HepG2 (cell line): ENCODE measurements around the gene TNS4. TPM values are rescaled to one million over a fixed set of nuclear protein-coding genes. Genes with fewer than 3 reads are reported as not detected.

ENCODE experiments used
- ATAC-seq: fragments of 200-7000 bp; cut with Tn5 transposase; 3 replicates; pipeline ENCODE4 v1.9.1; 2020; ENCODE audit warnings: mild to moderate bottlenecking, moderate library complexity
- BruUV-seq: library from RNA; stranded (reverse); fragments of 400-500 nt; replicated peaks from 2 replicates; lab custom pipeline; 2021; lab: Mats Ljungman, UMichigan
- CTCF ChIA-PET: fragments of 300-600 bp; formaldehyde crosslinking; extraction: SDS; loops from one replicate; lab custom pipeline; 2021; ENCODE audit warnings: low total read pairs, inconsistent platforms, low intra/inter-chr PET ratio; lab: Yijun Ruan, JAX
- POLR2A ChIA-PET: fragments of 350-600 bp; sonication (Branson Sonifier 250); formaldehyde crosslinking; loops from one replicate; lab custom pipeline; 2020; ENCODE audit warnings: antibody characterized with exemption, inconsistent platforms; lab: Yijun Ruan, JAX
- DNase-seq: peaks from one replicate; pipeline ENCODE4 v3.0.0-alpha.2; 2015; ENCODE audit warnings: low spot score
- FAIRE-seq: peaks from 3 replicates; lab custom pipeline; 2011; peaks lifted over from hg19 to GRCh38; lab: Jason Lieb, UNC
- H2AFZ ChIP-seq: one replicate; pipeline ENCODE4 v1.6.1; 2011; ENCODE audit warnings: low read length, inconsistent platforms
- H3K27ac ChIP-seq: fragments of 300-600 bp; 3 replicates; pipeline ENCODE4 v1.8.0; 2011; ENCODE audit warnings: mixed run types, mild to moderate bottlenecking, mixed read lengths, low read length, inconsistent platforms; ENCODE audit not compliant: insufficient read depth; ENCODE audit errors: extremely low read length
- H3K27me3 ChIP-seq, 2 experiments: fragments of 200-600 bp in 1 of 2; 2 replicates in 1 of 2; 3 replicates in 1 of 2; pipeline versions ENCODE4 v1.6.0 to v1.8.0; 2011; ENCODE audit warnings: low read length in 2 of 2, mild to moderate bottlenecking in 2 of 2, moderate library complexity in 2 of 2, inconsistent platforms in 1 of 2; ENCODE audit not compliant: insufficient read depth in 2 of 2, control insufficient read depth in 1 of 2
- H3K36me3 ChIP-seq, 2 experiments: fragments of 200-600 bp in 1 of 2; replicated peaks in 1 of 2; 2 replicates in 1 of 2; 3 replicates in 1 of 2; pipeline versions ENCODE4 v1.5.1 to v1.8.0; 2011; ENCODE audit warnings: low read length in 2 of 2, inconsistent platforms in 1 of 2; ENCODE audit not compliant: insufficient read depth in 2 of 2, control insufficient read depth in 1 of 2
- H3K4me1 ChIP-seq: 2 replicates; pipeline ENCODE4 v1.5.1; 2012; ENCODE audit warnings: low read length, inconsistent platforms; ENCODE audit not compliant: insufficient read depth
- H3K4me2 ChIP-seq: 2 replicates; pipeline ENCODE4 v1.6.0; 2011; ENCODE audit warnings: low read depth, low read length, inconsistent platforms
- H3K4me3 ChIP-seq, 3 experiments: fragments of 200-600 bp in 1 of 3; sonication (generic), shearing (Covaris generic) in 1 of 3; replicated peaks in 1 of 3; 2 replicates each; pipeline ENCODE4 v1.5.1; 2011 to 2016; ENCODE audit warnings: low read length in 3 of 3, inconsistent platforms in 2 of 3, low read depth in 2 of 3, mild to moderate bottlenecking in 2 of 3, control low read depth in 1 of 3, mixed read lengths in 1 of 3; ENCODE audit not compliant: insufficient read depth in 1 of 3
- H3K79me2 ChIP-seq: one replicate; pipeline ENCODE4 v1.6.1; 2011; ENCODE audit warnings: low read length, inconsistent platforms; ENCODE audit not compliant: insufficient read depth
- H3K9ac ChIP-seq: 2 replicates; pipeline ENCODE4 v1.6.0; 2011; ENCODE audit warnings: mild to moderate bottlenecking, low read depth, low read length, inconsistent platforms; ENCODE audit not compliant: insufficient read depth
- H3K9me3 ChIP-seq: 2 replicates; pipeline ENCODE4 v1.5.1; 2012; ENCODE audit warnings: mild to moderate bottlenecking, low read length
- H4K20me1 ChIP-seq: 2 replicates; pipeline ENCODE4 v1.6.0; 2011; ENCODE audit warnings: inconsistent platforms, mild to moderate bottlenecking, low read length, moderate library complexity; ENCODE audit not compliant: insufficient read depth
- ARID2 ChIP-seq: sonication (generic); formaldehyde crosslinking; IDR thresholded peaks from 2 replicates; pipeline ENCODE4 v1.8.1; 2022; ENCODE audit warnings: mild to moderate bottlenecking, missing genetic modification reagents, borderline replicate concordance
- CREM ChIP-seq, 2 experiments: sonication (generic) in 1 of 2; formaldehyde crosslinking in 1 of 2; IDR thresholded peaks; 2 replicates each; pipeline versions ENCODE4 v1.4.0 to v1.6.1; 2016 to 2020; ENCODE audit warnings: antibody characterized with exemption in 1 of 2, mild to moderate bottlenecking in 1 of 2, missing genetic modification reagents in 1 of 2
- EEA1 ChIP-seq: sonication (generic); formaldehyde crosslinking; IDR thresholded peaks from 2 replicates; pipeline ENCODE4 v1.5.1; 2020; ENCODE audit warnings: mild to moderate bottlenecking, missing genetic modification reagents, borderline replicate concordance
- GATA4 ChIP-seq: sonication (generic); IDR thresholded peaks from 2 replicates; pipeline ENCODE4 v1.6.1; 2016; ENCODE audit warnings: antibody characterized with exemption, low read depth, borderline replicate concordance
- GTF3A ChIP-seq: sonication (generic); formaldehyde crosslinking; conservative IDR thresholded peaks from 2 replicates; pipeline ENCODE4 v1.4.0; 2020; ENCODE audit warnings: mild to moderate bottlenecking, missing genetic modification reagents
- HOXD1 ChIP-seq: sonication (generic); formaldehyde crosslinking; IDR thresholded peaks from 2 replicates; pipeline ENCODE4 v1.5.0; 2020; ENCODE audit warnings: missing genetic modification reagents
- KLF16 ChIP-seq, 2 experiments: sonication (generic) in 1 of 2; formaldehyde crosslinking in 1 of 2; IDR thresholded peaks; 2 replicates each; pipeline versions ENCODE4 v1.6.1 to v1.8.0; 2016 to 2023; ENCODE audit warnings: missing genetic modification reagents in 2 of 2, missing compliant biosample characterization in 1 of 2
- LCORL ChIP-seq, 2 experiments: fragments of 450-650 bp in 1 of 2; sonication (generic) in 1 of 2; formaldehyde crosslinking in 1 of 2; IDR thresholded peaks; 2 replicates each; pipeline versions ENCODE4 v1.5.0 to v1.6.1; 2017 to 2020; ENCODE audit warnings: antibody characterized with exemption in 1 of 2, missing genetic modification reagents in 1 of 2
- MAF1 ChIP-seq: sonication (generic); formaldehyde crosslinking; IDR thresholded peaks from 2 replicates; pipeline ENCODE4 v1.5.0; 2020; ENCODE audit warnings: missing genetic modification reagents, borderline replicate concordance
- NR2C2 ChIP-seq: sonication (generic); formaldehyde crosslinking; IDR thresholded peaks from 2 replicates; pipeline ENCODE4 v1.4.0; 2020; ENCODE audit warnings: missing genetic modification reagents, mild to moderate bottlenecking, moderate library complexity, borderline replicate concordance
- POLR2AphosphoS2 ChIP-seq: IDR thresholded peaks from 2 replicates; pipeline ENCODE4 v1.6.1; 2011; ENCODE audit warnings: low read depth, low read length, improper control_type of control experiment
- RARG ChIP-seq: sonication (generic); formaldehyde crosslinking; IDR thresholded peaks from 2 replicates; pipeline ENCODE4 v1.4.0; 2020; ENCODE audit warnings: low read depth, mild to moderate bottlenecking, missing genetic modification reagents
- RXRA ChIP-seq: sonication (generic); formaldehyde crosslinking; IDR thresholded peaks from 2 replicates; pipeline ENCODE4 v1.5.1; 2020; ENCODE audit warnings: missing genetic modification reagents
- TGIF2 ChIP-seq: IDR thresholded peaks from 2 replicates; pipeline ENCODE4 v1.6.1; 2016; ENCODE audit warnings: control low read depth, missing compliant biosample characterization
- THRA ChIP-seq: sonication (generic); formaldehyde crosslinking; IDR thresholded peaks from 2 replicates; pipeline ENCODE4 v1.4.0; 2020; ENCODE audit warnings: missing genetic modification reagents, borderline replicate concordance
- XBP1 ChIP-seq: sonication (generic); formaldehyde crosslinking; IDR thresholded peaks from 2 replicates; pipeline ENCODE4 v1.5.0; 2020; ENCODE audit warnings: missing genetic modification reagents
- ZFP37 ChIP-seq: sonication (generic); formaldehyde crosslinking; IDR thresholded peaks from 2 replicates; pipeline ENCODE4 v1.4.0; 2020; ENCODE audit warnings: missing genetic modification reagents, borderline replicate concordance
- ZNF292 ChIP-seq: sonication (generic); formaldehyde crosslinking; IDR thresholded peaks from 2 replicates; pipeline ENCODE4 v1.8.1; 2022; ENCODE audit warnings: mild to moderate bottlenecking, low read depth, missing genetic modification reagents, borderline replicate concordance
- ZNF441 ChIP-seq: sonication (generic); formaldehyde crosslinking; IDR thresholded peaks from 2 replicates; pipeline ENCODE4 v1.7.0; 2021; ENCODE audit warnings: missing genetic modification reagents, borderline replicate concordance
- ZNF557 ChIP-seq: sonication (generic); formaldehyde crosslinking; IDR thresholded peaks from 2 replicates; pipeline ENCODE4 v1.4.0; 2020; ENCODE audit warnings: missing genetic modification reagents
- ZNF781 ChIP-seq: sonication (generic); formaldehyde crosslinking; IDR thresholded peaks from 2 replicates; pipeline ENCODE4 v1.5.1; 2020; ENCODE audit warnings: borderline replicate concordance, mild to moderate bottlenecking, missing genetic modification reagents; ENCODE audit errors: not compliant biosample characterization
- WGBS: methylation state at CpG from one replicate; pipeline ENCODE4 v1.1.6; 2017; ENCODE audit warnings: low lambda C conversion rate; 5-methylcytosine and 5-hydroxymethylcytosine counted together
- in situ Hi-C: cut with HindIII; loops from 2 replicates; pipeline ENCODE4 v1.10.0; 2017; ENCODE audit warnings: low pct_unique_long_range_greater_than_20kb; ENCODE audit not compliant: extremely low pct_ligation_motif_present
- intact Hi-C: fragments of 100-400 bp; cut with micrococcal nuclease; formaldehyde crosslinking; loops from one replicate; pipeline ENCODE4 v1.10.0; 2022; ENCODE audit not compliant: unreplicated experiment
- polyA plus RNA-seq, 8 experiments: library from polyadenylated mRNA; depleted of rRNA in 3 of 8; stranded (reverse) in 7 of 8; unstranded in 1 of 8; fragments of >200 nt; fragmentation: Illumina TruSeq in 4 of 8; extraction: Trizol in 4 of 8; gene quantifications; 2 replicates each; pipeline versions ENCODE4 v1.2.1 to v1.2.3, GENCODE V29; 2011 to 2016; ENCODE audit warnings: low read depth in 4 of 8, missing spikeins in 1 of 8, mixed read lengths in 1 of 8; ENCODE audit not compliant: insufficient read depth in 1 of 8
- total RNA-seq, 5 experiments: library from RNA; depleted of rRNA; stranded (reverse); fragments of >200 nt; fragmentation: Illumina TruSeq; extraction: Trizol; gene quantifications; 2 replicates each; pipeline ENCODE4 v1.2.3, GENCODE V29; 2016; ENCODE audit warnings: low read depth in 1 of 5
- TF ChIP-seq, protein P1 (sequence below): sonication (generic); formaldehyde crosslinking; IDR thresholded peaks from 2 replicates; pipeline ENCODE4 v1.8.0; 2022; ENCODE audit warnings: mild to moderate bottlenecking, missing genetic modification reagents

Gene TNS4
- total and polyA plus RNA-seq, 2 of the 13 experiments (the other 11 are each of a cell fraction or from before 2014, with no cell fraction given) = 0.58 to 2.1 TPM

DNA sequence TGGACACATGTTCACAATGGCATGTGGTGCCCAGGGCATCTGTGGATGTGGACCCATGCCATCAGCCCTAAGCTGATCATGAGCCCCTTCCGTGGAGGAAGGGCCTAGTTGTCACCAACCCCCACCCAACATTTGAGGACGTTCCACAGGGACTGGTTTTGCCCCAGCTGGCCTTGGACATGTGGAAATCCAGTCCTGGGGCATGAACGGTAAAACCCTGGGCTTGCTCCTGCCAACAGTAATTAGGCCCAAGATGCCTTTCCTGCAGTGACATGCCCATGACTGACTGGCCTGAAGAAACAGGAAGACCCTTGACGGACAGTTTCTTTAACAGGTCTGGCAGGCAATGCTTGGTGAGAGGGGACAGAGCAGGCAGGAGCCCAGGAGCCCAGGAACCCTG, 7.7 kb downstream of the TNS4 start (continued):
- TF ChIP-seq ZNF781 (CRISPR knock-in tag) (no peak), LCORL (IDR thresholded peaks at IDR 0.05) (no peak), LCORL (CRISPR knock-in tag; IDR thresholded peaks at IDR 0.05) (no peak), GTF3A (CRISPR knock-in tag) (no peak), POLR2AphosphoS2 (no peak), NR2C2 (CRISPR knock-in tag) (no peak), THRA (CRISPR knock-in tag) (no peak), GATA4 (no peak), ZNF441 (CRISPR knock-in tag) (no peak), RXRA (CRISPR knock-in tag) (no peak), TGIF2 (CRISPR knock-in tag) (no peak)

DNA sequence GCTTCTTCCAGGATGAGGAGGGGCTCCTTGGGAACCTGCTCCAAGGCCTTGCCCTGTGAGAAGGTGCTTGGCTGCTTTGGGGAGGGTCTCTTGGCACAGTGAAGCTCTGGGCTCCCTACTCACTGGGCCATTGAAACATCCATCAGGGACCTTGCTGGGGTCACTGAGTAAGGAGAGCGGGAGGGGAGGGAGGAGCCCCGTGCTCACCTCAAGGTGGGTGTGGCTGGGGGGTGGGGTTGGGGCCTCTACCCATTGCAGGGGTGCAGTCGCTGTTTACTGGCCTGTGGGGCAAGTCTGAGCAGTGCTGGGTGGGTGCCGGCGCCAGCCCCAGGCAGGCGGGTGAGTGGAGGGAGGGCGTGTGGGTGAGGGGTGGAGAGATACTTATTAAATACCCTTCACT, 9.9 kb downstream of the TNS4 start:
- no peak for DNase-seq
- no peaks in the 10 kb centered on the region for H4K20me1 ChIP-seq
- no peaks in the 10 kb centered on the region for H3K9me3 ChIP-seq
- H3K27ac ChIP-seq = no peak overlapping the region
- H3K4me3 ChIP-seq = no peak overlapping the region
- no TSS peak for BruUV-seq
- no peak overlapping the region for H3K4me2 ChIP-seq
- no peaks in the 10 kb centered on the region for H3K36me3 ChIP-seq
- POLR2A ChIA-PET = no interaction called here
- H2AFZ ChIP-seq = no peak overlapping the region
- WGBS = 86% methylated on average over 5 of the region's 7 CpGs
- H3K79me2 ChIP-seq = no peaks in the 10 kb centered on the region
- H3K27me3 ChIP-seq = no peaks in the 10 kb centered on the region
- intact Hi-C loops = no loop called here
- CTCF ChIA-PET = no interaction called here
- in situ Hi-C loops = no loop called here
- no peak for ATAC-seq
- H3K4me1 ChIP-seq = peaks cover 24% of the 10 kb centered on the region
- H3K9ac ChIP-seq = no peak overlapping the region
- FAIRE-seq = no peak
- no peak for TF ChIP-seq EEA1 (CRISPR knock-in tag)
- no peak for TF ChIP-seq LCORL (IDR thresholded peaks at IDR 0.05)
- no peak for TF ChIP-seq LCORL (CRISPR knock-in tag; IDR thresholded peaks at IDR 0.05)
- TF ChIP-seq ZNF557 (CRISPR knock-in tag) = no peak
- TF ChIP-seq CREM (IDR thresholded peaks at IDR 0.05) = no peak
- no peak for TF ChIP-seq CREM (CRISPR knock-in tag; IDR thresholded peaks at IDR 0.05)
- TF ChIP-seq ARID2 = no peak
- no peak for TF ChIP-seq ZFP37 (CRISPR knock-in tag)
- TF ChIP-seq, protein P1, sequence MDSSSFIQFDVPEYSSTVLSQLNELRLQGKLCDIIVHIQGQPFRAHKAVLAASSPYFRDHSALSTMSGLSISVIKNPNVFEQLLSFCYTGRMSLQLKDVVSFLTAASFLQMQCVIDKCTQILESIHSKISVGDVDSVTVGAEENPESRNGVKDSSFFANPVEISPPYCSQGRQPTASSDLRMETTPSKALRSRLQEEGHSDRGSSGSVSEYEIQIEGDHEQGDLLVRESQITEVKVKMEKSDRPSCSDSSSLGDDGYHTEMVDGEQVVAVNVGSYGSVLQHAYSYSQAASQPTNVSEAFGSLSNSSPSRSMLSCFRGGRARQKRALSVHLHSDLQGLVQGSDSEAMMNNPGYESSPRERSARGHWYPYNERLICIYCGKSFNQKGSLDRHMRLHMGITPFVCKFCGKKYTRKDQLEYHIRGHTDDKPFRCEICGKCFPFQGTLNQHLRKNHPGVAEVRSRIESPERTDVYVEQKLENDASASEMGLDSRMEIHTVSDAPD (CRISPR knock-in tag) = no peak
- TF ChIP-seq XBP1 (CRISPR knock-in tag) = no peak
- TF ChIP-seq ZNF292 (CRISPR knock-in tag) = no peak
- no peak for TF ChIP-seq RARG (CRISPR knock-in tag)
- TF ChIP-seq MAF1 (CRISPR knock-in tag) = no peak
- no peak for TF ChIP-seq HOXD1 (CRISPR knock-in tag)
- TF ChIP-seq KLF16 (CRISPR knock-in tag; IDR thresholded peaks at IDR 0.05) = no peak
